CD14-positive monocyte (primary cell): ENCODE measurements around the gene SEPTIN10. TPM values are rescaled to one million over a fixed set of nuclear protein-coding genes. Genes with fewer than 3 reads are reported as not detected.

Experiments
- DNase-seq, 3 donors: peaks; one replicate each; pipeline ENCODE4 v3.0.0-alpha.2; 2011 to 2022
- H2AFZ ChIP-seq: 2 replicates; pipeline ENCODE4 v1.6.0; 2012; ENCODE audit warnings: mild to moderate bottlenecking, low read depth, low read length, inconsistent platforms; ENCODE audit not compliant: insufficient read depth, poor library complexity, severe bottlenecking
- H3K27ac ChIP-seq, 2 donors: 1 replicate in 1 of 2; 2 replicates in 1 of 2; pipeline ENCODE4 v1.5.1; 2012 to 2013; ENCODE audit warnings: low read length in 2 of 2, control low read depth in 1 of 2, inconsistent platforms in 1 of 2, low read depth in 1 of 2, mild to moderate bottlenecking in 1 of 2
- H3K27me3 ChIP-seq, 2 donors: one replicate each; pipeline versions ENCODE4 v1.6.0 to v1.6.1; 2011 to 2013; ENCODE audit warnings: low read length in 2 of 2; ENCODE audit not compliant: control insufficient read depth in 2 of 2, insufficient read depth in 2 of 2
- H3K36me3 ChIP-seq, 2 donors: replicated peaks in 1 of 2; 1 replicate in 1 of 2; 2 replicates in 1 of 2; pipeline versions ENCODE4 v1.5.1 to v1.6.1; 2012 to 2013; ENCODE audit warnings: low read length in 2 of 2, control low read depth in 1 of 2, inconsistent platforms in 1 of 2, mild to moderate bottlenecking in 1 of 2; ENCODE audit not compliant: insufficient read depth in 2 of 2, control insufficient read depth in 1 of 2
- H3K4me1 ChIP-seq, 2 donors: 1 replicate in 1 of 2; 2 replicates in 1 of 2; pipeline versions ENCODE4 v1.5.1 to v1.6.1; 2012 to 2013; ENCODE audit warnings: low read length in 2 of 2, control low read depth in 1 of 2, inconsistent platforms in 1 of 2, mild to moderate bottlenecking in 1 of 2, moderate library complexity in 1 of 2; ENCODE audit not compliant: insufficient read depth in 2 of 2, control insufficient read depth in 1 of 2
- H3K4me2 ChIP-seq: replicated peaks from 2 replicates; pipeline ENCODE3; 2012; ENCODE audit warnings: low read length, moderate library complexity, mild to moderate bottlenecking; ENCODE audit not compliant: poor library complexity, severe bottlenecking; ENCODE audit errors: extremely low read depth
- H3K4me3 ChIP-seq, 3 experiments: fragments of 200-600 bp in 1 of 3; sonication (generic) in 1 of 3; replicated peaks in 1 of 3; 1 replicate in 2 of 3; 2 replicates in 1 of 3; pipeline ENCODE4 v1.5.1; 2011 to 2013; ENCODE audit warnings: low read length in 3 of 3, mild to moderate bottlenecking in 3 of 3, control low read depth in 2 of 3, low read depth in 2 of 3, inconsistent platforms in 1 of 3, moderate library complexity in 1 of 3
- H3K79me2 ChIP-seq: 2 replicates; pipeline ENCODE4 v1.6.0; 2012; ENCODE audit warnings: mild to moderate bottlenecking, control low read depth, inconsistent platforms, low read length, moderate library complexity; ENCODE audit not compliant: insufficient read depth
- H3K9ac ChIP-seq: 2 replicates; pipeline ENCODE4 v1.6.0; 2017; ENCODE audit warnings: low read length, mild to moderate bottlenecking; ENCODE audit not compliant: insufficient read depth, poor library complexity, severe bottlenecking
- H3K9me3 ChIP-seq, 2 donors: replicated peaks in 1 of 2; 1 replicate in 1 of 2; 2 replicates in 1 of 2; pipeline versions ENCODE4 v1.5.1 to v1.6.1; 2012 to 2013; ENCODE audit warnings: low read length in 2 of 2, control low read depth in 1 of 2; ENCODE audit not compliant: control insufficient read depth in 1 of 2, insufficient read depth in 1 of 2
- H4K20me1 ChIP-seq: 2 replicates; pipeline ENCODE4 v1.6.0; 2012; ENCODE audit warnings: mild to moderate bottlenecking, low read length, control low read depth, moderate library complexity; ENCODE audit not compliant: insufficient read depth
- H3K27ac Mint-ChIP-seq, 7 donors: one replicate each; pipeline ENCODE4 v1.8.0; 2020; ENCODE audit warnings: mild to moderate bottlenecking in 7 of 7, mixed read lengths in 7 of 7, moderate library complexity in 6 of 7, inconsistent platforms in 2 of 7
- H3K27me3 Mint-ChIP-seq, 3 donors: one replicate each; pipeline ENCODE4 v1.8.0; 2021 to 2022; ENCODE audit warnings: low read depth in 3 of 3, mild to moderate bottlenecking in 3 of 3, mixed read lengths in 3 of 3, moderate library complexity in 3 of 3, inconsistent platforms in 1 of 3
- H3K36me3 Mint-ChIP-seq, 2 donors: one replicate each; pipeline ENCODE4 v1.8.0; 2020; ENCODE audit warnings: mixed read lengths in 2 of 2, inconsistent platforms in 1 of 2, mild to moderate bottlenecking in 1 of 2
- H3K4me1 Mint-ChIP-seq: one replicate; pipeline ENCODE4 v1.8.0; 2020; ENCODE audit warnings: mild to moderate bottlenecking, mixed read lengths
- H3K4me3 Mint-ChIP-seq, 2 donors: one replicate each; pipeline ENCODE4 v1.8.0; 2020; ENCODE audit warnings: mild to moderate bottlenecking in 2 of 2, mixed read lengths in 2 of 2, moderate library complexity in 1 of 2
- H3K9me3 Mint-ChIP-seq, 7 donors: one replicate each; pipeline ENCODE4 v1.8.0; 2020 to 2022; ENCODE audit warnings: mixed read lengths in 7 of 7, mild to moderate bottlenecking in 6 of 7, moderate library complexity in 6 of 7, inconsistent platforms in 2 of 7
- WGBS: methylation state at CpG from one replicate; pipeline ENCODE4 v1.1.5; 2013; ENCODE audit warnings: missing lambda C conversion rate; ENCODE audit not compliant: insufficient coverage; 5-methylcytosine and 5-hydroxymethylcytosine counted together
- intact Hi-C, 2 donors: fragments of 100-400 bp; cut with micrococcal nuclease; formaldehyde crosslinking; loops; one replicate each; pipeline versions ENCODE4 v1.15.0 to v1.15.1; 2023
- polyA plus RNA-seq, 3 donors: library from polyadenylated mRNA; depleted of rRNA in 1 of 3; unstranded in 2 of 3; stranded (reverse) in 1 of 3; fragments of 300-500 nt in 2 of 3; fragments of >200 nt in 1 of 3; fragmentation: Illumina TruSeq in 2 of 3; gene quantifications; 1 replicate in 2 of 3; 2 replicates in 1 of 3; pipeline ENCODE4 v1.2.3, GENCODE V29; 2012 to 2021
- TF ChIP-seq, protein P1 (sequence below): fragments of 200-600 bp; IDR thresholded peaks from one replicate; pipeline ENCODE4 v1.8.0; 2022; ENCODE audit warnings: antibody characterized with exemption, mild to moderate bottlenecking

The SEPTIN10 gene
- polyA plus RNA-seq, 3 donors: 4.2 to 6.8 (median 4.4) TPM

- peaks cover 11 to 16% of the 10 kb centered on the region in 2 donors for H3K27me3 ChIP-seq
- H3K36me3 ChIP-seq: no peaks in the 10 kb centered on the region
- no peaks in the 10 kb centered on the region for H3K79me2 ChIP-seq
- no peak overlapping the region for H2AFZ ChIP-seq
- no peaks in the 10 kb centered on the region for H3K36me3 Mint-ChIP-seq
- H3K9me3 Mint-ChIP-seq: no peaks in the 10 kb centered on the region
- peaks cover 4% of the 10 kb centered on the region for H4K20me1 ChIP-seq
- no peaks in the 10 kb centered on the region for H3K9me3 ChIP-seq
- peaks cover 15 to 41% (median 32%) of the 10 kb centered on the region in 3 donors for H3K27me3 Mint-ChIP-seq
- H3K4me3 Mint-ChIP-seq: no peak overlapping the region
- WGBS: no CpG with 5 or more reads among the region's 3 CpGs
- no peaks in the 10 kb centered on the region for H3K4me1 Mint-ChIP-seq
- no peak overlapping the region for H3K9ac ChIP-seq
- H3K27ac Mint-ChIP-seq: no peak overlapping the region
- H3K4me1 ChIP-seq: no peaks in the 10 kb centered on the region
- intact Hi-C loops: no loop called here
- no peak overlapping the region for H3K4me3 ChIP-seq
- no peak overlapping the region for H3K4me2 ChIP-seq
- TF ChIP-seq, protein P1, sequence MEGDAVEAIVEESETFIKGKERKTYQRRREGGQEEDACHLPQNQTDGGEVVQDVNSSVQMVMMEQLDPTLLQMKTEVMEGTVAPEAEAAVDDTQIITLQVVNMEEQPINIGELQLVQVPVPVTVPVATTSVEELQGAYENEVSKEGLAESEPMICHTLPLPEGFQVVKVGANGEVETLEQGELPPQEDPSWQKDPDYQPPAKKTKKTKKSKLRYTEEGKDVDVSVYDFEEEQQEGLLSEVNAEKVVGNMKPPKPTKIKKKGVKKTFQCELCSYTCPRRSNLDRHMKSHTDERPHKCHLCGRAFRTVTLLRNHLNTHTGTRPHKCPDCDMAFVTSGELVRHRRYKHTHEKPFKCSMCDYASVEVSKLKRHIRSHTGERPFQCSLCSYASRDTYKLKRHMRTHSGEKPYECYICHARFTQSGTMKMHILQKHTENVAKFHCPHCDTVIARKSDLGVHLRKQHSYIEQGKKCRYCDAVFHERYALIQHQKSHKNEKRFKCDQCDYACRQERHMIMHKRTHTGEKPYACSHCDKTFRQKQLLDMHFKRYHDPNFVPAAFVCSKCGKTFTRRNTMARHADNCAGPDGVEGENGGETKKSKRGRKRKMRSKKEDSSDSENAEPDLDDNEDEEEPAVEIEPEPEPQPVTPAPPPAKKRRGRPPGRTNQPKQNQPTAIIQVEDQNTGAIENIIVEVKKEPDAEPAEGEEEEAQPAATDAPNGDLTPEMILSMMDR: no peak
- no peak for DNase-seq
- no peak overlapping the region for H3K27ac ChIP-seq
Measured at GRCh38 chr2:109602617-109603188, 11.1 kb downstream of the SEPTIN10 start.

GRCh38 chr2:109601783-109602182 lies 12.0 kb downstream of the SEPTIN10 start:
- no peak overlapping the region for H3K4me2 ChIP-seq
- no peak for DNase-seq
- H3K36me3 ChIP-seq: no peaks in the 10 kb centered on the region
- H3K27me3 ChIP-seq: peaks cover 6 to 9% of the 10 kb centered on the region in 2 donors
- intact Hi-C loops: no loop called here
- no peak overlapping the region for H2AFZ ChIP-seq
- no peak overlapping the region for H3K9ac ChIP-seq
- H3K27ac ChIP-seq: no peak overlapping the region
- TF ChIP-seq, protein P1: no peak
- no peaks in the 10 kb centered on the region for H3K79me2 ChIP-seq
- no peaks in the 10 kb centered on the region for H3K4me1 ChIP-seq
- no peaks in the 10 kb centered on the region for H3K9me3 ChIP-seq
- H4K20me1 ChIP-seq: peaks cover 4% of the 10 kb centered on the region
- Mint-ChIP-seq H3K4me1 (no peaks in the 10 kb centered on the region), H3K36me3 (no peaks in the 10 kb centered on the region), H3K4me3 (no peak overlapping the region), H3K27me3 (peaks cover 15 to 38% (median 27%) of the 10 kb centered on the region in 3 donors), H3K27ac (peak overlapping the region in 1 of 7 donors; percentile 19), H3K9me3 (no peaks in the 10 kb centered on the region)
- H3K4me3 ChIP-seq: no peak overlapping the region
- 94% methylated on average over 4 of the region's 6 CpGs for WGBS
